ENCODE results near the gene GGCT. TPM values are rescaled to one million over a fixed set of nuclear protein-coding genes. Genes with fewer than 3 reads are reported as not detected.

GGCT gene
- total and polyA plus RNA-seq, 2 of the 8 experiments (the other 6 are each of a cell fraction or from before 2014, with no cell fraction given) = 50.0 to 129 TPM

DNA sequence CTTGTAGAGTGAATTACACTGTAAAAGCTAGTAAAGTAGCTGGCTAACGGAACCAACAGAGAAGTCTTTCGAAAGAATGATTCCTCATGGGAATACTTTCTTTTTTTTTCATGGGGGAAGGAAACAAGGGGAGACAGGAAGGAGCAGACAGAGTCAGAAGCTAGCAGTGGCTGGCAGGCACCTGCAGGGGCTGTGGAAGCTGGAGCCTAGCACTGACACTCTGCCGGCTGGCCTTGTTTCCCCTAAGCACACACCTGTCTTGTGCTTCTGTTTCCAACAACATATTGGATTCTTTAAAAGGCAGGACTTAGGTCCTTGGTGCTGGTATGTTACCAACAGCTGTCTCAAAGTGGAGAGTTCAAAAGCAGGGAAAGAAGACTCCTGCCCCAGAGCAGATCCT, 50.7 kb downstream of the GGCT start (continued):
- TF ChIP-seq SAP30 (IDR thresholded peaks at IDR 0.05; ENCODE audit: insufficient read depth, insufficient replicate concordance, low read length) = no peak

All from H1 (cell line).